Fibroblast of villous mesenchyme (primary cell): ENCODE data around the gene N4BP3. TPM values are rescaled to one million over a fixed set of nuclear protein-coding genes. Genes with fewer than 3 reads are reported as not detected.
A peak's percentile ranks its signal among the peaks of the same experiment; 100 is the strongest.

Experiments used
- DNase-seq: peaks from one replicate; pipeline ENCODE4 v3.0.0-alpha.2; 2010; ENCODE audit warnings: low read depth
- H3K4me3 ChIP-seq: 2 replicates; pipeline ENCODE4 v1.5.1; 2011; ENCODE audit warnings: low read depth, mild to moderate bottlenecking, low read length
- total RNA-seq: library from RNA; depleted of rRNA; stranded (reverse); fragments of >200 nt; gene quantifications from 2 replicates; pipeline ENCODE4 v1.2.3, GENCODE V29; 2012
- TF ChIP-seq, protein P1 (sequence below): IDR thresholded peaks from 2 replicates; pipeline ENCODE4 v1.5.1; 2012; ENCODE audit warnings: low read depth, mild to moderate bottlenecking, low read length; ENCODE audit not compliant: insufficient read depth

Gene N4BP3
- total RNA-seq, 1 donor = 0.43 TPM

DNA sequence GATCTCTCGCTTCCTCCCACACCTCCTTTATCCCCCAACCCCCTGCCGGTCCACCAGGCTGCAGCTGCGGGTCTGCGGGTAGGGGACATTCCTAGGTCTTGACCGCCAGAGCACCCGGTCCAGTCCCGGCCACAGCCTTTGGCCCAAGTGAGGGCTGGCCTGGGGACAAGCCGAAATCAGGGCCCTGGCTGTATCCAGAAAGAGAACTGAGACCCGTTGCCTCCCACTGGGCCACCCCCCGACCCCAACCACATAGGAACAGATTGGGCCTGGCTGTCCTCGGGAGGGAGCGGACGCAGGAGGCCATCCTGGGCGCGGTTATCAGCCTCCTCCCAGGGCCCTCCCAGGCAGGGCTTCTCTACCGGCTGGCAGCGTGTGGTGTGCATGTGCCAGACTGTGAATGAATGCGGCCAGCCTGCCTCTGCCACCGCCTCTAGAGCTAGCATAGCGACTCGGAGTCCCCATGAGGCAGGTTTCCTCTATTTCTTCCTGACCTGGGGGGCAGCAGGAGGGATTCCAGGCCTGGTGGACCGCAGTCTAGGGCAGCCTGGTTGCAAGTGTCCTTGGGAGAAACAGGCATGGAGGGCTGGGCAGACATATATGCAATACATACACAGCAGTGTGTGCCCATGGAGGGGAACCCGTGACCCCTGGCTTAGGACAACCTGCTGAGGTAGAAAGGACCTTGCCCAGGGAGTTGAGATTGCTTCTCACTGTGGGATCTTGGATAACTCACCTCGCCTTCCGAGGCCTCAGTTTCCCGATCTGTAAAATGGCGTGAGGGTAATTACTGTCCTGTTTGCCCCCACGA is 1.2 kb downstream of the N4BP3 start:
- no peak for DNase-seq
- TF ChIP-seq, protein P1, sequence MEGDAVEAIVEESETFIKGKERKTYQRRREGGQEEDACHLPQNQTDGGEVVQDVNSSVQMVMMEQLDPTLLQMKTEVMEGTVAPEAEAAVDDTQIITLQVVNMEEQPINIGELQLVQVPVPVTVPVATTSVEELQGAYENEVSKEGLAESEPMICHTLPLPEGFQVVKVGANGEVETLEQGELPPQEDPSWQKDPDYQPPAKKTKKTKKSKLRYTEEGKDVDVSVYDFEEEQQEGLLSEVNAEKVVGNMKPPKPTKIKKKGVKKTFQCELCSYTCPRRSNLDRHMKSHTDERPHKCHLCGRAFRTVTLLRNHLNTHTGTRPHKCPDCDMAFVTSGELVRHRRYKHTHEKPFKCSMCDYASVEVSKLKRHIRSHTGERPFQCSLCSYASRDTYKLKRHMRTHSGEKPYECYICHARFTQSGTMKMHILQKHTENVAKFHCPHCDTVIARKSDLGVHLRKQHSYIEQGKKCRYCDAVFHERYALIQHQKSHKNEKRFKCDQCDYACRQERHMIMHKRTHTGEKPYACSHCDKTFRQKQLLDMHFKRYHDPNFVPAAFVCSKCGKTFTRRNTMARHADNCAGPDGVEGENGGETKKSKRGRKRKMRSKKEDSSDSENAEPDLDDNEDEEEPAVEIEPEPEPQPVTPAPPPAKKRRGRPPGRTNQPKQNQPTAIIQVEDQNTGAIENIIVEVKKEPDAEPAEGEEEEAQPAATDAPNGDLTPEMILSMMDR = no peak
- peak overlapping the region; percentile 9 for H3K4me3 ChIP-seq

DNA sequence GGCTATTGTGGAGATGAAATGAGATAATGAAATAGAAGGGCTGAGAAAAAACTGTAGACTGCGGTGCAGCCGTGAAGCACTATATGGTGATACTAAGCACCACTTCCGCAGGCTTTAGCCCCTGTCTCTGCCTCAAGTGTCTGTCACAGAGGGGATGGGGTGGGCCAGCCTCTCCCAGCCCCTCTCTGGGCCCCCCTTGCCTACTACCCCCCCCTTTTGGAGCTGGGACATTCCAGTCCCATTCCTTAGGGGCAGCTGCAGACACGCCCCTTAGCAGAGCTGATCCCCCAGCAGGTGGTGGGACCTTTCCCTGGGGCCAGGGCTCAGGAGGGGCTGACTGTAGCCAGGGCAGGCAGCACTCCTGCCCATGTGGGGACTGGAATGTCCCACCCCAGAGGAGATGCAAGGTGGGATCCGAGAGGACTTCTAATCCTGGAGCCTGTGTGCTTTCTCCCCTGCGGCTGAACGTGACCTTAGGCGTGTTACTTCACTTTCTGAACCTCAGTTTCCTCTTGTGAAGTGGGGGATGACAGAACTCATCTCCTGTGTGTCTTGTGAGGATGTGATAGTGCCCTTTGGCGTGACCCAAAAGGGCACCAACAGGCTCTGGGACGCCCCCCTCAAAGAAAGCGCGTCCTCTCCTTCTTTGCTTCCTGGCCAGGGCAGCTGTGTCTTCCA is 1.9 kb downstream of the N4BP3 start:
- TF ChIP-seq, protein P1 = no peak
- DNase-seq = no peak
- no peak overlapping the region for H3K4me3 ChIP-seq

DNA sequence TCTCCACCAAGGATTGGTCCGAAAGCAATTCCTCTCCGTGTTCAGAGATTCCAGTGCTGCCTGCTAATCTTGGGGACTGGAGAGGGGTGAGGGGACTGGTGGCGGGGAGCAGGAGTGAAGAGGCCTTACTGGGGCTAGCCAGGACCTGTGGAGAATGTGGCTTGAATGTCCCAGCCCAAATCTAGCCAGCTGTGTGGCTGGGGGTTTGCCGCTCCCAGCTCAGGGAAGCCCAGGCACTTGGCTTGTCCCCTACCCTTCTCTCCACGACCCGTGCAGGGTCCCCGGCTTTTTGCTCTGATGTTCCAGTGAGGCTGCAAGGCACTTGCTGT is 2.4 kb downstream of the N4BP3 start:
- DNase-seq = no peak
- H3K4me3 ChIP-seq = no peak overlapping the region
- TF ChIP-seq, protein P1 = no peak

DNA sequence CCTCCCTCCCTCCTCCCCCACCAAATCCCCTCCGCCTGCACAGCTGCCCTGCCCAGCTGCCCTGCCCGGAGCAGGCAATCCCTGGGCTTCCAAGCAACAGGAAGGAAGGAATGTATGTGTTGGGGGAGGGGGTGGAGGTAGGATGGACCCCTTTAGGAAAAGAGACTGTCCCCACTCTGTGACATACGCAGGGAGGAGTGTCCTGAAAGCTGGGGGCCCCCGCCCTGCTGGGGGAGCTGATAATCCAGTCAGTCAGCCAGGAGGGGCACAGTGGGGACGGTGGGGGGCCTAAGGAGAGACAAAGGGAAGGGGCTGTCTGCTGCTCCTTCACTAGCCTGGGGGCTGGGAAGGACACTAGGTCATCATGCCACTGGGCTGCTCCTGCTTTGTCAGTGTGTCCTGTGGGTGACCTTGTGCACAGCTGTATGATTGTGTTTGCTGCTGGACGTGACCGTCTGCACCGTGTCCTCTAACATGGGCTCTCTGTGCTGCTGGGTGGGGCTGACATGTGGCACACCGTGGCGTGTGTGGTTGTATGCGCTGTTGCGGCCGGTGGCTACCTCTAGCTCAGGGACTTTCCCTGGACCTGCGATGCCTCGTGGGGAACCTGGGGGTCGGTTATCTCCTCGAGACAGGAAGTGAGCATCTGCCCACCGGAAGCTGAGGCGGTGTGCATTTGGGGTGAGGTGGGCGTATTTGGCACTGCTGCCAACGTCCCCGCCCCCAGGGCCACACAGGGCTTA is 3.0 kb downstream of the N4BP3 start:
- TF ChIP-seq, protein P1 = no peak
- H3K4me3 ChIP-seq = no peak overlapping the region
- no peak for DNase-seq

DNA sequence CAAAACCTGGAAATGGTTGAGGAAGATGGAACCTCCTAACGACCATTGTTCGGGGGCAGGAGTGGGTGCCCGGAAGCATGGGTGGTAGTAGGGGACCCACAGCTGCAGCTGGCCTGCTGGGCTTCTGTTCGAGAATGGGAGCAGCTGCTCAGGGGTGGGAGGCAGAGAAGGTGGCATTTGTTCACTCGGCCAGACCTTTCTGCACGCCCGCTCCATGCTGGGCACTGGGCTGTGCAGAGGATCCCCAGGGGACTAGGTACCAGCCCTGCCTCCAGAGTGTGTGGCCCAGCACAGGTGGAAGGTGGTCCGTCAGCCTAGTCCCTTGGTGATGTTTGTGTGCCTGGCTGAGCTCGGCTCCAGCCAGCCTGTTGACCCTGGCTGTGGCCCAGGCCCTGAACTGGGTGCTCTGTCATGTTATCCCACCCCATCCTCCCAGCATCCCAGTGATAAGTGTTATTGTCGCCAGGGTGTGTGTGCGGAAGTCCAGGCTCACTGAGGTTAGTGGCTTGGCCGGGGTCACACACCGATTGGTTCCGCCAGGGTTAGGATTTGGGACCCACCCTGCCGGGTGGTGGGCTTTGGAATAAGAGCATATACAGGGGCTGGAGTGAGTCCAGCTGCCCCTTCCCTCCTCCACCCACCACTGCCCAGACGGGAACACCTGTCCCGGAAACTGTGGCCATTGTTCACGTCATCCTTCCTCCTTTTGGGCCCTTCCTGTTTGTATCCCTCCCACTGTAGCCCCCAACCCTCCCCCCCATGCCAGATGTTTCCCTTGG is 4.8 kb downstream of the N4BP3 start:
- no peak overlapping the region for H3K4me3 ChIP-seq
- TF ChIP-seq, protein P1 = no peak
- DNase-seq = no peak

DNA sequence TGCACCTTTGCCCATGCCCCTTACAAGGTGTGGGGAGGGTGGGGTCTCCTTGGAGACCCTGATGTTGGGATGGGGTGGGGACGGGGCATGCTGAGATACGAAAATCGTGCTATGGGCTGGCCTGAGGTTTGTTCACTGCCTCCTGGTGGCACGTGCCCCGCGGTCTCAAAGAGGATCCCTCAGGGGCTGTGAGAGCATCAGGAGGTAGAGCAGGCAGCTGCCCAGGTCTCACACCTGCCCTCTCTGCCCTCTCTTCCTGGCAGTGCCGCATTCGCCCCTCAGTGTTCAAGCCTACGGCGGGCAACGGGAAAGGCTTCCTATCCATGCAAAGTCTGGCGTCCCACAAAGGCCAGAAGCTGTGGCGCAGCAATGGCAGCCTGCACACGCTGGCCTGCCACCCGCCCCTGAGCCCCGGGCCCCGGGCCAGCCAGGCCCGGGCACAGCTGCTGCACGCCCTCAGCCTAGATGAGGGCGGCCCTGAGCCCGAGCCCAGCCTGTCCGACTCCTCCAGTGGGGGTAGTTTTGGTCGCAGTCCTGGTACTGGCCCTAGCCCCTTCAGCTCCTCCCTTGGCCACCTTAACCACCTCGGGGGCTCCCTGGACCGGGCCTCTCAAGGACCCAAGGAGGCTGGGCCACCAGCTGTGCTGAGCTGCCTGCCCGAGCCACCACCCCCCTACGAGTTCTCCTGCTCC is 6.7 kb downstream of the N4BP3 start:
- TF ChIP-seq, protein P1 = no peak
- no peak overlapping the region for H3K4me3 ChIP-seq
- no peak for DNase-seq
